ENCODE data around the gene IQUB. TPM values are rescaled to one million over a fixed set of nuclear protein-coding genes. Genes with fewer than 3 reads are reported as not detected.
"Not testable (repeated sequence)": the region's sequence is repeated elsewhere in the genome, so short reads cannot be mapped to it uniquely, and the experiment has no call there.

The IQUB gene
- total and polyA plus RNA-seq, 9 donors, result 0.16 to 0.84 (median 0.28) TPM

DNA sequence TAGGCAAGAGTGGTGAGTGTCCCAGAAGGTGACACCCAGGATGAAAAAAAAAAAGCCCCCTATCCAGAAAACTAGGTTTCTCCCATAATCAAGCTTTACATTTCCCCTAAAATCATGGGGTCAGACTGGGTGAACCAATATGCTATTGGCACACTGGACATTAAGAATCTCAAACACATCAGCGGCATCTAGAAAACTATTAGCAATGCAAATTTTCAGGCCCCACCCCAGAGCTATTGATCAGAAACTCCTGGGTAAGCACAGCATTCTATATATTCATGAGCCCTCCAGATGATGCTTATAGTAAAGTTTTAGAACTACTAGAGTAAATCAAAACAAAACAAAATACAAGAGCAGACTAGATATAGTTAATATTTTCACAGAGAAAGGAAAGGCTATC lies 36.4 kb downstream of the IQUB start:
- Histone ChIP-seq H3K4me3 (ENCODE audit: low read length) (no peak overlapping the region), H3K4me1 (ENCODE audit: control insufficient read depth, insufficient read depth, low read length) (no peaks in the 10 kb centered on the region), H3K27ac (ENCODE audit: low read length) (no peak overlapping the region), H3K9me3 (replicated peaks; ENCODE audit: control insufficient read depth, low read depth, low read length) (no peaks in the 10 kb centered on the region), H3K36me3 (ENCODE audit: control insufficient read depth, insufficient read depth, low read length) (no peaks in the 10 kb centered on the region), H3K27me3 (ENCODE audit: control insufficient read depth, insufficient read depth, low read length) (no peaks in the 10 kb centered on the region)
- DNase-seq, result no peak
- WGBS (ENCODE audit: insufficient coverage), result no CpG with 5 or more reads among the region's 1 CpG

DNA sequence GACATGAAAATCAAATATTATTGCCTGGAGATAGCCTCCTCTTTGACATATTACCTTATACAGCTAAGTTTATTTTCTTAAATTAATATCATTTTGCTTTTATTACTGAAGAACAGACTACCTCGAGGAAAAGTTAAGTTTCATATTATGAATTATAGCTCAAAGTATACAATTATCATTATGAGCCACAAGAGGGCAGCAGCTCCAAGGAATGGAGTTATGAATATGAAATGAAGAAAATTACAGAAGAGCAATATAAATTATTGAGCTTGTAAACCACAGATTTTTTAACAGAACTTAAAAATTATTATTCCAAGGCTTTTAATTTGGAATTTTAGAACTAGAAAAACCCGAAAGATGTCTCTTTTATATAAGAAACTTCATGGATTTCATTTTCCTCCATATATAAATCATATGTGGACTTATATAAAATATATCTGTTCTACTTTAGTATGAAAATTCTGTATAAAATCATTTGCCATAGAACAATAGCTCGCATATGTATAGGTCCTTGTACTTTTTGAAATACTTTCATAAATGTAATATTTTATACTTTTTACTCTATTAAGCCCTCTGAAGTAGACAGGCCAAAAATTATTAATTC lies 40.1 kb downstream of the IQUB start:
- H3K9me3 ChIP-seq (replicated peaks; ENCODE audit: control insufficient read depth, low read depth, low read length), result no peaks in the 10 kb centered on the region
- H3K4me3 ChIP-seq (ENCODE audit: low read length), result no peak overlapping the region
- no peaks in the 10 kb centered on the region for H3K27me3 ChIP-seq (ENCODE audit: control insufficient read depth, insufficient read depth, low read length)
- WGBS (ENCODE audit: insufficient coverage), result no CpG with 5 or more reads among the region's 3 CpGs
- H3K27ac ChIP-seq (ENCODE audit: low read length), result no peak overlapping the region
- DNase-seq, result peak; percentile 48
- no peaks in the 10 kb centered on the region for H3K4me1 ChIP-seq (ENCODE audit: control insufficient read depth, insufficient read depth, low read length)
- H3K36me3 ChIP-seq (ENCODE audit: control insufficient read depth, insufficient read depth, low read length), result no peaks in the 10 kb centered on the region

DNA sequence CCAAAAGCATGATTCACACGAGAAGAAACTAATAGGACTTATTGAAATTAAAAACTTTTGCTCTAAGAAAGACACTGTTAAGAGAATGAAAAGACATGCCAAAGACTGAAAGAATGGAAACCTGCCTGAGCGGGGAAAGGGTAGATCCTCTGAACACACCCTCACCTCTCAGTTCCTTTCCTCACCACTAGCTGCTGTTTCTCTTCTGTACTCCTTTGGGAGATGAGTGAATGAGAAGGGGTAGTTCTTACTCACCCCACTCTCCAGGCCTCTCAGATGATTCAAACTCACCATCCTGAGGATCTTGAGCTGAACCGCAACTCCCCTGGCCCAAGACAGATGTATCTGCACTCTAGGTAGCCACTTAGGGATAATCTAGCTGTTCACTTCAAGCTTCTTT lies 41.9 kb downstream of the IQUB start:
- WGBS (ENCODE audit: insufficient coverage), result 100% methylated on average over 1 of the region's 3 CpGs
- Histone ChIP-seq H3K27me3 (ENCODE audit: control insufficient read depth, insufficient read depth, low read length) (no peaks in the 10 kb centered on the region), H3K4me1 (ENCODE audit: control insufficient read depth, insufficient read depth, low read length) (no peaks in the 10 kb centered on the region), H3K36me3 (ENCODE audit: control insufficient read depth, insufficient read depth, low read length) (no peaks in the 10 kb centered on the region), H3K4me3 (ENCODE audit: low read length) (no peak overlapping the region), H3K9me3 (replicated peaks; ENCODE audit: control insufficient read depth, low read depth, low read length) (no peaks in the 10 kb centered on the region), H3K27ac (ENCODE audit: low read length) (no peak overlapping the region)
- DNase-seq, result no peak

DNA sequence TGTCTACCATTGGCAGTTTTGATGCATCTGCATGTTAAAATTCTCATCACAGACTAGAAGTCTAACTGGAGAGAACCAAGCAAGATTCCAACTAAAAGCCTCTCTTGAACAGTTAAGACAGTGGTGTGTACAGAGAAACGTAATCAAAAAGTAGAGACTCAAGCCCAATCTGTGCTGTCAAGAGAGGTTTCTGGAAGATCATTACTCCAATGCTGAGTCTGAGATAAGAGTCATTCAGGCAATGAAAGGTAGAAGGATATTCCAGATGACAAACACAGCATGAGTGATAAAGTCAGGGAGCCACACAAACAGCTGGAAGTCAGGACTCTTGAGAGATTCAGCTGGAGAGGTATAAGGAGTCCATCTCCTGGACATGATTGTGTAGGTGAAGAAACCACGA lies 48.7 kb downstream of the IQUB start:
- Histone ChIP-seq H3K27ac (ENCODE audit: low read length) (no peak overlapping the region), H3K4me1 (ENCODE audit: control insufficient read depth, insufficient read depth, low read length) (no peaks in the 10 kb centered on the region), H3K27me3 (ENCODE audit: control insufficient read depth, insufficient read depth, low read length) (no peaks in the 10 kb centered on the region), H3K9me3 (replicated peaks; ENCODE audit: control insufficient read depth, low read depth, low read length) (no peaks in the 10 kb centered on the region), H3K36me3 (ENCODE audit: control insufficient read depth, insufficient read depth, low read length) (no peaks in the 10 kb centered on the region), H3K4me3 (ENCODE audit: low read length) (no peak overlapping the region)
- no peak for DNase-seq
- WGBS (ENCODE audit: insufficient coverage), result no CpG with 5 or more reads among the region's 2 CpGs

DNA sequence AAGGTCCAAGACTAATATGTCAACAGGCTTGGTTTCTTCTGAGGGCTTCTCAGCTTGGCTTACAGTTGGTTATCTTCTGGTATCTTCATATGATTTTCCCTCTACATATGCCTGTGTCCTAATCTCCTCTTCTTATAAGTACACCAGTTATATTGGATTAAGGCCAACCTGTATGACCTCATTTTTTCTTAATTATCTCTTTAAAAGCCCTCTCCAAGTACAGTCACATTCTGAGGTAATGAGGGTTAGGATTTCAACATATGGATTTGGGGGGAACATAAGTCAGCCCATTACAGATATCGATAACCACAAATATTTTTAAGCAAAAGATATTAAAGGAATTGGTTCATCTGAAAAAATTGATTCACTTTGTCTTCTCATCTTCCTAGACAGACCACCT lies 49.2 kb downstream of the IQUB start:
- no peaks in the 10 kb centered on the region for H3K4me1 ChIP-seq (ENCODE audit: control insufficient read depth, insufficient read depth, low read length)
- H3K9me3 ChIP-seq (replicated peaks; ENCODE audit: control insufficient read depth, low read depth, low read length), result no peaks in the 10 kb centered on the region
- H3K27me3 ChIP-seq (ENCODE audit: control insufficient read depth, insufficient read depth, low read length), result no peaks in the 10 kb centered on the region
- no peak overlapping the region for H3K27ac ChIP-seq (ENCODE audit: low read length)
- no peak for DNase-seq
- no peaks in the 10 kb centered on the region for H3K36me3 ChIP-seq (ENCODE audit: control insufficient read depth, insufficient read depth, low read length)
- WGBS (ENCODE audit: insufficient coverage), result no CpG with 5 or more reads among the region's 1 CpG
- no peak overlapping the region for H3K4me3 ChIP-seq (ENCODE audit: low read length)

DNA sequence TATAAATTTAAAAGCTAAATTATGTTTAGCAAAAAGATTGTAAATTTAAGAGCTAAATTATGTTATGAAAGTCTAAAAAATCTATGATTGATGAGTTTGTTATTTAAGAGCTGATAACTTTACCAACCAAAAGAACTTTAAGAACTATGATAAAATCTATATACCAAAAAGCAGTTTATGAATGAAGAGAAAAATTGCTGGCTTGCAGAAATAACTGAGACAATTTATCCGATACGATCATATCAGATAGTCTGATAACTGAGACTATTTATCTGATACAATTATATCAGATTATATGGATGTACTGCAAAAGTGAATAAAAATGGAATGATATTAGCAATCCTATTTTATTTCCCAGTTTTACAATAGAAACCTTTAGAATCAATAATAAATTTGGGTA lies 50.2 kb downstream of the IQUB start:
- Histone ChIP-seq H3K4me3 (ENCODE audit: low read length) (no peak overlapping the region), H3K4me1 (ENCODE audit: control insufficient read depth, insufficient read depth, low read length) (no peaks in the 10 kb centered on the region), H3K27me3 (ENCODE audit: control insufficient read depth, insufficient read depth, low read length) (no peaks in the 10 kb centered on the region), H3K36me3 (ENCODE audit: control insufficient read depth, insufficient read depth, low read length) (no peaks in the 10 kb centered on the region), H3K9me3 (replicated peaks; ENCODE audit: control insufficient read depth, low read depth, low read length) (no peaks in the 10 kb centered on the region), H3K27ac (ENCODE audit: low read length) (no peak overlapping the region)
- WGBS (ENCODE audit: insufficient coverage), result no CpG with 5 or more reads among the region's 2 CpGs
- no peak for DNase-seq

DNA sequence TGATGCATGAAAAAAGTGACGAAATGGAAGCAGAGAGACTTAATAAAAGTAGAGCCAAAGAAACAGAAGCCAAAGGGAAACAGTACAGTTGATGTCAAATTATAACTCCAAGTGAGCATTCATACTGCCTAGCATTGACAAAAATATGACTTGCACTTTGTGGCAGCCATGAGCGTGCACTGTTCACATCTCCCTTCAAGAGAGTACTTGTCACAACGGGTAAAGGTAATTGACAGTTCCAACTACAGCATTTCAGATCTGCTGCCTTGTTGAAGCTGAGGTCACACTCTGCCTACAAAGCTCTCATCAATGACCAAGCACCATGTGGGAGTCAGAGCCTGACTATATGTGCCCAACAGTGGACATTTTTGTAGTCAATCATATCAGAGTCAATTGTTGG lies 54.3 kb downstream of the IQUB start:
- DNase-seq, result no peak
- Histone ChIP-seq H3K9me3 (replicated peaks; ENCODE audit: control insufficient read depth, low read depth, low read length) (no peaks in the 10 kb centered on the region), H3K36me3 (ENCODE audit: control insufficient read depth, insufficient read depth, low read length) (no peaks in the 10 kb centered on the region), H3K4me3 (ENCODE audit: low read length) (no peak overlapping the region), H3K4me1 (ENCODE audit: control insufficient read depth, insufficient read depth, low read length) (no peaks in the 10 kb centered on the region), H3K27ac (ENCODE audit: low read length) (no peak overlapping the region), H3K27me3 (ENCODE audit: control insufficient read depth, insufficient read depth, low read length) (no peaks in the 10 kb centered on the region)
- 86% methylated on average over 2 of the region's 3 CpGs for WGBS (ENCODE audit: insufficient coverage)

DNA sequence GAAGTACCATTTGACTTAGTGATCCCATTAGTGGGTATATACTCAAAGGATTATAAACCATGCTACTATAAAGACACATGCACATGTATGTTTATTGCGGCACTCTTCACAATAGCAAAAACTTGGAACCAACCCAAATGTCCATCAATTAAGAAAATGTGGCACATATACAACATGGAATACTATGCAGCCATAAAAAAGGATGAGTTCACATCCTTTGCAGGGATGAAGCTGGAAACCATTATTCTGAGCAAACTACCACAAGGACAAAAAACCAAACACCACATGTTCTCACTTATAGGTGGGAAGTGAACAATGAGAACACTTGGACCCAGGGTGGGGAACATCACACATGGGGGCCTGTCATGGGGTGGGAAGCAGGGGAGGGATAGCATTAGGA lies 56.3 kb downstream of the IQUB start:
- H3K9me3 ChIP-seq (replicated peaks; ENCODE audit: control insufficient read depth, low read depth, low read length); H3K27me3 ChIP-seq (ENCODE audit: control insufficient read depth, insufficient read depth, low read length); H3K36me3 ChIP-seq (ENCODE audit: control insufficient read depth, insufficient read depth, low read length); DNase-seq; H3K4me1 ChIP-seq (ENCODE audit: control insufficient read depth, insufficient read depth, low read length); H3K27ac ChIP-seq (ENCODE audit: low read length); H3K4me3 ChIP-seq (ENCODE audit: low read length): not testable (repeated sequence)
- WGBS (ENCODE audit: insufficient coverage), result 60% methylated on average over 1 of the region's 1 CpG

DNA sequence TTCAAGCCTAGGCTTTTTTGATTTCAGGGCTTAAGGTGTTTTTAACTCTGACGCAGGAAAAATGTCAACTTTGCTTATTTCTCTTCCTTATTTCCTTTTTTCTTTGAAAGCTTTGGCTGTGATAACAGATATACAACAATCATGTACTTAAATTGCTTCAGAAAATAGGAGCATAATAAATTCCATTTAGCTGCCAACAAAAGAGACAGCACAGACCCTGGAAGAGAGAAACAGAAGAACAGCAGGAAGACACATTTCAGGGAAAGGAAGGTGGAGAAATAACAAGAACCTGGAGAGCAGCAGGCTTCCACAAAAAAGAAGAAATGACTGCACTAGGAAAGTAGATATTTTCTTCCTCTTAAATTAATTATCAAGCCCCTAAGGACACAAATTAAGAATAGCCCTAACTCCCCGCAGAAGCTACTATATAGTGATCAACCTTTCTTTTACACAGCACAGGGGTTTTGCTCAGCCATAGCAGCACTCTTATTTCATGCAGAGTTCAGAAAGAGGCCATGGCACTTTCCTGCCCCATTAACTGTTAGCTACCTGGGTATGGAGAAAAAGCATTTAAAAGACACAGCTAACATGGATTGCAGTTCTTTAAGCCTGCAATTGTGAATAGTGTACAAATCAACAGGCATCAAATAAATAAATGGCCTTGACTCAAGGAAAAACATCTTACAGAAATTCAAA lies 61.5 kb downstream of the IQUB start:
- Histone ChIP-seq H3K9me3 (replicated peaks; ENCODE audit: control insufficient read depth, low read depth, low read length) (no peaks in the 10 kb centered on the region), H3K27me3 (ENCODE audit: control insufficient read depth, insufficient read depth, low read length) (no peaks in the 10 kb centered on the region), H3K4me3 (ENCODE audit: low read length) (no peak overlapping the region), H3K36me3 (ENCODE audit: control insufficient read depth, insufficient read depth, low read length) (no peaks in the 10 kb centered on the region), H3K27ac (ENCODE audit: low read length) (no peak overlapping the region), H3K4me1 (ENCODE audit: control insufficient read depth, insufficient read depth, low read length) (no peaks in the 10 kb centered on the region)
- DNase-seq, result no peak
- WGBS (ENCODE audit: insufficient coverage), result 40% methylated on average over 1 of the region's 2 CpGs

DNA sequence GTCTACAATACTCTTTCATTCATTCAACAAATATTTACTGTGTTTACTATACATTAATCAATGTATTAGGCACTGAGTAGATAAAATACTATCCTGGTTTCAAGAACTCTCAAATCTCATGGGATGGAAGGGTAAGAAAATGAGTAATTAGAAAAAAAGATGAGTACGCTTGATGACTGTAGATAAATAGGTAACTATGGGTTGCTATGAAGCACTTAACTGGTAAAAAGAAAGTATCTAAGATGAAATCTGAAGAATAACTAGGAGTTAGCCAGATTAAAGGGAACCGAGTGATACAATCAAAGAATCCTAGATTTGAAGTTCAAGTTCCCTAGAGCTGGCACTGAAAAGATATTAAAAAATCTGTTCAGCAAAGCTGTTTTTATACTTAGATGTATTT lies 62.1 kb downstream of the IQUB start:
- no peaks in the 10 kb centered on the region for H3K36me3 ChIP-seq (ENCODE audit: control insufficient read depth, insufficient read depth, low read length)
- no peaks in the 10 kb centered on the region for H3K4me1 ChIP-seq (ENCODE audit: control insufficient read depth, insufficient read depth, low read length)
- no peak overlapping the region for H3K27ac ChIP-seq (ENCODE audit: low read length)
- DNase-seq, result peak; percentile 25
- no peak overlapping the region for H3K4me3 ChIP-seq (ENCODE audit: low read length)
- no CpG with 5 or more reads among the region's 2 CpGs for WGBS (ENCODE audit: insufficient coverage)
- H3K9me3 ChIP-seq (replicated peaks; ENCODE audit: control insufficient read depth, low read depth, low read length), result no peaks in the 10 kb centered on the region
- H3K27me3 ChIP-seq (ENCODE audit: control insufficient read depth, insufficient read depth, low read length), result no peaks in the 10 kb centered on the region

DNA sequence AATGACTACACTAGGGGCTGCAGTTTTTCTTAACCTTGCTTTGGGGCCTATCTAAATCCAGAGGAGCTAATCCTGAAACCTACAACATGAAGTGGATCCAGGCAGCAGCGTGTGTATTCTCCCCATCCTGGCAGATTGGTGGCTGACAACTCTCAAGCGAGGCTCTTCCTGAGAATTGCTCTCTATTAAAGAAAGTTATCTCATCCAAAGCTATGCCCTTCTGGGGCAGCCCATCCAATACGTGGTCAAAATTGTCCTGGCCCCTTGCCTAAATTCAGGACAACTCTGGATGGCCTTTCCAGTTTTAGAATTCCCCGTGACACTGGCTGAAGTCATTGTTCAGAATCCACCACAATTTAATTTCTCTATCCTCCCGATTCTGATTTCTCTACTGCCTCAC lies 66.1 kb downstream of the IQUB start:
- H3K27ac ChIP-seq (ENCODE audit: low read length), result no peak overlapping the region

More for the DNA sequence above, 66.1 kb downstream of the IQUB start:
- 46% methylated on average over 4 of the region's 5 CpGs for WGBS (ENCODE audit: insufficient coverage)
- no peak for DNase-seq
- H3K4me3 ChIP-seq (ENCODE audit: low read length), result no peak overlapping the region
- no peaks in the 10 kb centered on the region for H3K27me3 ChIP-seq (ENCODE audit: control insufficient read depth, insufficient read depth, low read length)
- no peaks in the 10 kb centered on the region for H3K4me1 ChIP-seq (ENCODE audit: control insufficient read depth, insufficient read depth, low read length)
- no peaks in the 10 kb centered on the region for H3K9me3 ChIP-seq (replicated peaks; ENCODE audit: control insufficient read depth, low read depth, low read length)
- no peaks in the 10 kb centered on the region for H3K36me3 ChIP-seq (ENCODE audit: control insufficient read depth, insufficient read depth, low read length)

Measured in muscle of leg (tissue), 11 donors.